Measurements from ENCODE around the gene MAN2B2.
"Not testable (repeated sequence)": the region's sequence is repeated elsewhere in the genome, so short reads cannot be mapped to it uniquely, and the experiment has no call there.

The MAN2B2 gene

GRCh38 chr4:6643141-6643847, 68.3 kb downstream of the MAN2B2 start:
- DNase-seq (ENCODE audit: low spot score): no peak

GRCh38 chr4:6644792-6645530, 70.0 kb downstream of the MAN2B2 start:
- no peak for DNase-seq (ENCODE audit: low spot score)

- no peak for DNase-seq (ENCODE audit: low spot score)
Measured at GRCh38 chr4:6647169-6647568, 72.2 kb downstream of the MAN2B2 start.

- no peak for DNase-seq (ENCODE audit: low spot score)
Measured at GRCh38 chr4:6647582-6648230, 72.7 kb downstream of the MAN2B2 start.

GRCh38 chr4:6649216-6649615, 74.2 kb downstream of the MAN2B2 start:
- no peak for DNase-seq (ENCODE audit: low spot score)

- not testable (repeated sequence) for DNase-seq (ENCODE audit: low spot score)
Measured at GRCh38 chr4:6654211-6654610, 79.2 kb downstream of the MAN2B2 start.

- not testable (repeated sequence) for DNase-seq (ENCODE audit: low spot score)
Measured at GRCh38 chr4:6655291-6655690, 80.3 kb downstream of the MAN2B2 start.

- no peak for DNase-seq (ENCODE audit: low spot score)
Measured at GRCh38 chr4:6655924-6656323, 80.9 kb downstream of the MAN2B2 start.

GRCh38 chr4:6657242-6658208, 82.5 kb downstream of the MAN2B2 start:
- no peak for DNase-seq (ENCODE audit: low spot score)

GRCh38 chr4:6658209-6658595, 83.2 kb downstream of the MAN2B2 start:
- DNase-seq (ENCODE audit: low spot score): no peak

GRCh38 chr4:6658597-6659075, 83.6 kb downstream of the MAN2B2 start:
- peak; percentile 24 for DNase-seq (ENCODE audit: low spot score)

GRCh38 chr4:6659897-6660296, 84.9 kb downstream of the MAN2B2 start:
- no peak for DNase-seq (ENCODE audit: low spot score)

GRCh38 chr4:6660430-6660829, 85.4 kb downstream of the MAN2B2 start:
- no peak for DNase-seq (ENCODE audit: low spot score)

- DNase-seq (ENCODE audit: low spot score): no peak
Measured at GRCh38 chr4:6662591-6662990, 87.6 kb downstream of the MAN2B2 start.

GRCh38 chr4:6663596-6664393, 88.8 kb downstream of the MAN2B2 start:
- DNase-seq (ENCODE audit: low spot score): no peak

- no peak for DNase-seq (ENCODE audit: low spot score)
Measured at GRCh38 chr4:6665320-6665654, 90.3 kb downstream of the MAN2B2 start.

GRCh38 chr4:6668391-6668790, 93.4 kb downstream of the MAN2B2 start:
- no peak for DNase-seq (ENCODE audit: low spot score)

GRCh38 chr4:6671648-6672047, 96.7 kb downstream of the MAN2B2 start:
- DNase-seq (ENCODE audit: low spot score): no peak

GRCh38 chr4:6672131-6672530, 97.1 kb downstream of the MAN2B2 start:
- no peak for DNase-seq (ENCODE audit: low spot score)

- DNase-seq (ENCODE audit: low spot score): not testable (repeated sequence)
Measured at GRCh38 chr4:6672541-6673190, 97.7 kb downstream of the MAN2B2 start.
